OCI-LY1 (cell line): ENCODE data around the gene ANKHD1.

Source experiments
- CTCF ChIP-seq: fragments of 200-600 bp; sonication (generic), shearing (Covaris generic); IDR thresholded peaks from 2 replicates; pipeline ENCODE4 v1.5.1; 2017; ENCODE audit warnings: mild to moderate bottlenecking, antibody characterized with exemption, low read length, moderate library complexity, mixed read lengths
- EZH2 ChIP-seq: fragments of 200-600 bp; sonication (generic), shearing (Covaris generic); IDR thresholded peaks from 2 replicates; pipeline ENCODE4 v1.8.0; 2017; ENCODE audit warnings: borderline replicate concordance, mixed run types, mild to moderate bottlenecking, antibody characterized with exemption, low read length, moderate library complexity, mixed read lengths

GRCh38 chr5:140423609-140424008 lies 22.0 kb downstream of the ANKHD1 start:
- TF ChIP-seq CTCF, result no peak
- no peak for TF ChIP-seq EZH2
